HG03558 (cell line): ENCODE data around the gene FKBP11.
A peak's percentile ranks its signal among the peaks of the same experiment; 100 is the strongest.
"Not testable (repeated sequence)": the region's sequence is repeated elsewhere in the genome, so short reads cannot be mapped to it uniquely, and the experiment has no call there.

Source experiments
- ATAC-seq: cut with Tn5 transposase; IDR thresholded peaks from one replicate; pipeline ENCODE4 v1.9.1; 2021; ENCODE audit warnings: moderate number of reproducible peaks; ENCODE audit not compliant: unreplicated experiment; ENCODE audit errors: extremely low read depth

FKBP11 gene

DNA sequence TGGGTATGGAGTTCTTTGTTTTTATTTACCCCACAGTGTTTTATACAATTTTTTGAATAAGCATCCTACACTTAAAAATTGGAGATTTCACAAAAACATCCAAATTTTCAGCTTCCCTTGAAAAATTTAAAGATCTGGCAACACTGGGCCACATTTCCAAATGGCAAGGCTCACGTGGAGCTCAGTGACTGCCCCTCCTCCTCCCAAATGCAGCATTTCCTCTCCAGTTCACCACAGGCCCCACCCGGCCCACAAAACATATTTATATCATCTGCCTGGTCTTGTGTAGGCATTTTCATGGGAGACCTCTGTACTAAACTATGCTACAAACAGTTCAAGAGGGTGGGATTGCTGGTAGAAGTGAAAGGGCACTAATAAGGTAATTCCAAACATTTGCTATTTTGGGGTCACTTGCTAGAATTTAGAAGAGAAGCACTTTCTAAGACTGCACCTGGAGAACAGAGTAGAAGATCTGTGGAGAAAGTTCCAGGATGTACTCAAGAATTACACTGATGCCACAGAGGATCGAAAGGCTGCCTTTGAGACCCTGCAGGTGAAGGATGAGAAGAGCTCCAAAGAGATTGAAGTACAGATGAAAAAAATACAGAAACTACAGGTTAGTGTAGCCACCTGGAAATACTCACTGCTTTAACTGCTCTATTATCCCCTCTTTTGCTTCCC, 7.3 kb downstream of the FKBP11 start:
- no peak for ATAC-seq

DNA sequence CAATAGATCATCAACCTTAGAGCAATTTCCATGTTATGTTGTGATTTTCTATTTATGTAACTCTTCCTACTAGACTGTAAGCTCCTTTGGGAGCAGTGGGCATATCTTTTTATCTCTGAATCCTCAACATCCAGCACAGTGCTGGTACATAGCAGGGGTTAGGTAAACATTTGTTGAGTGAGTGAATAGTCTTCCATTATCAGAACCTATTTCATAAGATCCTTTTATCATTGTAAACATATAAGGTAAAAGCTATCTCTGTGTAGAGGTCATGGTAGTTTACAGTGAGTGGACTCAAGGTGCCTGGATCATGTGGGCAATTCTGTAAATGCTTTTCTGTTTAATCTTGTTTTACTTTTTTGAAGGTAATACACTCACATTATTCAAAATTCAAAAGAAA, 15.1 kb downstream of the FKBP11 start:
- no peak for ATAC-seq

DNA sequence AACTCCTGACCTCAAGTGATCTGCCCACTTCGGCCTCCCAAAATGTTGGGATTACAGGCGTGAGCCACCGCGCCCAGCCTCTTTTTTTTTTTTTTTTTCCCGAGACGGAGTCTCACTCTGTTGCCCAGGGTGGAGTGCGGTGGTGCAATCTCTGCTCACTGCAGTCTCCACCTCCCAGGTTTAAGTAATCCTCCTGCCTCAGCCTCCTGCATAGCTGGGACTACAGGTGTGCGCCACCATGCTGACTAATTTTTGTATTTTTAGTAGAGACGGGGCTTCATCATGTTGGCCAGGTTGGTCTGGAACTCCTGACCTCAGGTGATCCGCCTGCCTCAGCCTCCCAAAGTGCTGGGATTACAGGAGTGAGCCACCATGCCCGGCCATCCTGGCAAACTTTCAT, 15.6 kb downstream of the FKBP11 start:
- not testable (repeated sequence) for ATAC-seq

DNA sequence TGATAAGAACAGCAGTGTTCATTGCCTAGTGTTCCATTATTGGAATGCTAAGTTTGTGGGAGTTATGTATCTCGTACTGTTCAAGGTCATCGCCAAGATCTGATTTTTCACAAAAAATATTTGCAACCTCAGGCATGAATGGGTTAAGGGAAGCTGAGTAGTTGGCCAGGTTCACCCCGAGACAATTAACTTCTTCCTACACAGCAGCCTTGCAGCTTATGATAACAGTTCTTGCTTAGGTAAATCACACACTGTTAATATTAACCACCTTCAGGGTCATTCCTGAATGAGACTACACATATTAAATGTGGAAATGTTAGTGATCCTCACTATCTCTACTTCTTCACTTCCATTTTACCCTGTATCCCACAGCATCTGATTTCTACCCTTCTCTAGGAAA, 18.0 kb downstream of the FKBP11 start:
- ATAC-seq: no peak

DNA sequence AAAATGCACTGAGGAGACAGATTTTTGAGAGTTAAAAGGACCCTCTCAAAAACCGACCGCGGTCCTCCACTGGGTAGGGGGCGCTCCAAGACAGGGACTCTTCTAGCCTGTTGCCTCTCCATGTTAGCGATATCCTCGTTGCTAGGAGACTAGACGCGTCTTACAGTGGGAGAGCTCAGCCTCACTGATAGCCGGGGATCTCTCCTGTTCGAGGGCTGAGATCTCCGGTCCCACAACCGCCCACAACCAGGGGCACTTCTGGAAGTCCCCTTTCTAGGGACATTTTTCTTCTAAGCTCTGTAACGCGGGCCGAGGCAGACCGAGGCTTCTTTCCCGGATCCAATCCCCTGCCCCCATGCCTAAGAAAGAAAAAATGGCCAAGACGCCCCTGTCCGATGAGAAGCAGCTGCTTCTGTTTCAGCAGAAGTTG, 21.3 kb downstream of the FKBP11 start:
- peak; percentile 56 for ATAC-seq

DNA sequence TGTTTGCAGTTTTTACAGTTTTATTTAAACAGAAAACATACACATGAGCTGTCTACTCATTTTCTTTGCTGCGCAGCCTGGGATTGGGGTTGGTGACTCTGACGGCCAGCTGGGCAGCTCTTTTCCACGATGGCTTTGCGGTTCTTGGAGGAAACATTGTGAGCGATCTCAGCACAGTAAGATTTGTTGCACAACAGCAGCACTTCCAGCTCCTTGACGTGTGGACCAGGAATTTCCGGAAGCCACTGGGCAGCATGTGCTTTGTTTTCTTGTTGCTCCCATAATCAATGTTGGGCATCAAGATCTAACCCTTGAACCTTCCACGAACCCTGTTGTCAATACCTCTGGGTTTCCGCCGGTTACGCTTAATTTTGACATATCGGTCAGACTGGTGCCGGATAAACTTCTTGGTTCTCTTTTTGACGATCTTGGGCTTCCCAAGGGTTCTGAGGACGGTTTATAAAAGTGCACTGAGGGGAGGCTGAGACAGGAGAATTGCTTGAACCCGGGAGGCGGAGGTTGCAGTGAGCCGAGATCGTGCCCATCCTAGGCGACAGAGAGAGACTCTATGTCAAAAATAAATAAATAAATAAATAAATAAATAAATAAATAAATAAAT, 21.8 kb downstream of the FKBP11 start:
- ATAC-seq: no peak

DNA sequence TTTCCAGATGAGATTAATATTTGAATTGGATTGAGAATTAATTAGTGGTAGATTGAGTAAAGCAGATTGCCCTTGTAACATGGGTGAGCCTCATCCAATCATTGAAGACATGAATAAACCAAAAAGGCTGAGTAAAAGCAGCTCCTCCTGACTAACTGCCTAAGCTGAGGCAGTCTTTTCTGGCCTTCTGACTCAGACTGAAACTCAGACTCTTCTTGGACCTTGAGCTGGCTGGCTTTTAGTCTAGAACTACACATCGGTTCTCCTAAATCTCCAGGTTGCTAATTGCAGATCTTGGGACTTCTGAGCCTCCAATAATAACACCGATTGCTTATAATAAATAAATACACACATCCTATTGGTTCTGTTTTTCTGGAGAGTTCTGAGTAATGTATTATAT, 24.0 kb downstream of the FKBP11 start:
- no peak for ATAC-seq

DNA sequence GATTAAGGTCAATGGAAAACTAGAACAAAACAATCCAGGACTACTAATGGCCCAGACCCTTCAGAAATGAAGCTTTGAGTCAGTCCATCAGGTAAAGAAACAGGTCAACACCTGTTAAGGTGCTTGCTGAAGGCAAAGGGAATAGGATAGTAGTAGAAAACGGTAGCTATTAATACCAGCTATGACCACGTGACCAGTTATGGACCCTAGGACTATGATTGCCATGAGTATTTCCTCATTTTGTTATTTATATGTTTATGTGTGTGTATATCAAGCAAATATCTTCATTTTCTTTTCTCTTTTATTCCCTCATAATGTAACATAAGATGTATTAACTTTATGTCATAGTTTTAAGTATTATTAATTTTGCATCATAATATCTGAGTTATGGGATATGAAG, 25.6 kb downstream of the FKBP11 start:
- ATAC-seq: no peak

DNA sequence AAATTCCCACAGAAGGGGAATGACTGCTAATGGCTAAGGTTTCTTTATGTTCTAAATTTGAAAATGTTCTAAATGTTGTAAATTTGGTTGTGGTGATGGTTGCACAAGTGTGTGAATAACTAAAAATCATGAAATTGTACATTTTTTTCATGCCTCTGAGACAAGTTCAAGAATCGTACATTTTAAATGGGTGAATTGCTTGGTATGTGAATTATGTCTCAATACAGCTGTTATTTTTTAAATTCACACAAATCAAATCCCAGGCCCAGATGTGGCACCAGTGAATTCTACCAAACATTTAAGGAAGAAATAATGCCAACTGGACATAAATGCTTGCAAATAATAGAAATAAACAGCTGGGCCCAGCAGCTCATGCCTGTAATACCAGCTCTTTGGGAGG, 31.0 kb downstream of the FKBP11 start:
- no peak for ATAC-seq

DNA sequence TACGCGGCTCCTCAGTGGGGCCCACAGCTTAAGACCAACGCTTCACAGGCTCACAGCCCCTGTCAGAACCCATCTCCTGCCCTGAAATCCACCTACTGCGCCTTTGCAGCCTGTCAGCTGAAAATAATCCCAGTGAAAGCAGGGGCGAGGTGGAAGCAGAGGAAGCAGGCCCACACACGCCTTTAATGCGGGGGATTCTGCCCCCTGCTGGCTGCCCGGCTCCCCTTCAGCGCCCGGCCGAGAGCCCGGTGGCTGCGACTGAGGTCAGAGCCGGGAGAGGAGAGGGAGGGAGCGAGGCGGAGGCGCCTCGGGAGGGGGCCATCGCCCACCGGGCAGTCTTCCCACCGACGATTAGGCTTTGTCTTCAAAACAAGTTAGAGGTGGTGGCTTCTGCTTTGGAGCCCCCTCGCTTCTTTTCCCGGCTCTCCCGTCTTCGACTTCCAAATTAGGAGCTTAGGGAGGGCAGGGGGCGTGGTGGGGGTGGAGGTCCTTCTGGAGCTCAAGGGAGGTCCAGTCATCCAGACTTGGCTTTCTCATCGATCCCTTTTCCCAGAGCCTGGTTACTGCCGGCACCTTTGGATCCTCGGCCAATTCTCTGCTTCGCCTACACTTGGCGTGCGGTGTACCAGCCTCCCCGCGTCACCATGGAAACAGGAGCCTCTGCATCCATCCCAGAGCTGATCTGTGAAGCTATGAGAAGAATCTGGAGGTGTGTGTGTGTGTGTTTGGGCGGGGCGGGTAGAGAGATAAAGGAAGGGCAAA, 34.5 kb downstream of the FKBP11 start:
- ATAC-seq: no peak

DNA sequence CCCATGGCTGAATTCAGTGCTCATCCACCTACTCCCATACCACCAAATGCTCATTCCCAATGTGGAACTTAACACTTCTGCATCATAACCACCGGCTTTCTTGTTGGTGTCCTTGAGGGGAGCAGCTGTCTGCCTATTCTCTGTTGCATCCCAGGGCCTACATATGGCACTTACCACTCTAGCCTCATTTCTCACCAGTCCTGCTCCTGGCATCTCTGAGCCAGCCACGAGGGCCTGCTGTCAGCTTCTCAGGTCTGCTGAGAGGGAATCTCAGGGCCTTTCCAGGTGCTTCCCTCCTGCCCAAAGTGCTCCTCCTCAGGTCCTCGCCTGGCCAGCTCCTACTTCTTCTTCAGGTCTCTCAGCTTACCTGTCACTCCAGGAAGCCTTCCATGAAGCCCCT, 35.6 kb downstream of the FKBP11 start:
- no peak for ATAC-seq

DNA sequence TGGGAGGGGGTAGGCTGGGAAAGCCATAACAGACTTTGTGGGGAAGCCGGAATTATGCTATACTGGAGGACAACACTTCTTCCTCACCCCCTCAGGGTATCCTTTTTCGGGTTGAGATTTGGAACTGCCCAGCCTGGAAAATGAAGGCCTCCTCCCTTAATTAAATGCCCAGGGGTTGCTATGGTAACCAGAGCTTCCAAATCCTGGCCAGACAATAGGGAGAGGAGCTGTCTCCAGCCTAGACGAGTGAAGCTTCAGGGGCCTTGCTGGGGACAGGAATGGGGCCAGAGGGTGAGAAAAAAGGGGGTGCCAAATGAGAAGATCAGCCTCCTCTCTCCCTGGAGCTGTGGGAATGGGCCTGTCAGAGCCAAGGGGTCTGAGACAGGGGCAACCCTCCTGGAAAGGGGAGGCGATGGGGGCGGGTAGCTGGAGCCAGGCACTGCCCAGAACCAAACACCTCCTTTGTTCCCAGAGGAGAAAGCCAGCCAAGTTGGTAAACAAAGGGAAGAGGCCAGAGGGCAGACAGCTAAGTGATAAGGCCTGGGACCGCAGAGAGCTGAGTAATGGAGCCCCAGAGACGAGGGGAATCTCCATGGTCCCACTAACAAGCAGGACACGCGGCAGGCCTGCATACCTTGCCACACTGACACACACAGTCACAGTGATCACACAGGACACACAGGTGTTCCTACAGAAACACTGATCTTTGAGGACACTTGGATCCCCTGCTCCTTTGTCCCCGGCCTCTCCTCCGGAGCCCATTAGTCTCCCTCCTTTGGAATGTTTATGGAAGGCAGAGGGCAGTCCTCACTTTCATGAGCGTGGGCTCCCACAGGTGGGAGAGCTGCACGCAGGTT, 41.8 kb downstream of the FKBP11 start:
- no peak for ATAC-seq

DNA sequence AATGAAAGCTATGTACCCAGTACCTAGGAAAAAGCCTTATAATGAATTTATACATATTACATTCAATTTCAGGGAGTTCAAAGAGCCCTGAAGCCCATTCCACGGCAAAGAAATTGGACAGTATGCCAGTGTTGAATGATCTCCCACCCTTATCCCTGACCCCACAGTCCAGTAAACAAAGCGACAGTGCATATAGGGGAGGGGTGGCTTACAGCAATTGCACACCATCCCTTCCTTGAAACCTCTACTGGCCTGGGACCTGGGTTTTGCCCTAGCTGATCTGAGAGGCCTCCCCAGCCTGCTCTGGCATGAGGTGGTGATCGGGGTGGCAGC, 42.4 kb downstream of the FKBP11 start:
- no peak for ATAC-seq

DNA sequence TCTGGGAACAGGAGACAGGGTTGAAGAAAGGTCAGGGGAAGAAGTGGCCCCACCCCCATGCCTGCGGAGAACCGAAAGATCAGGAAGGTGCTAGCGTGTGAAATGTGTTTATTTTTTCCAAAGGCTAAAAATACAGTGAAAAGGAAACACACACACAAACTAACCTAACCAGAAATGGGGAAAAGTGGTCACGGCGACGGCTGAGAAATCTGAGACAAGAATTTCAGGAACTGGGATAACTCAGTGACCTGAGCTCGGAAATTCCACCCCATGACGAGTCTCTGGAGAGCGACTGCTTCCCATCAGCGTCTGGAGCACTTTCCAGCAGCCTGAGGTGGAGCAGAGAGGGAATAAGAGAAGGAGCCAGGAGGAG, 43.0 kb downstream of the FKBP11 start:
- no peak for ATAC-seq

DNA sequence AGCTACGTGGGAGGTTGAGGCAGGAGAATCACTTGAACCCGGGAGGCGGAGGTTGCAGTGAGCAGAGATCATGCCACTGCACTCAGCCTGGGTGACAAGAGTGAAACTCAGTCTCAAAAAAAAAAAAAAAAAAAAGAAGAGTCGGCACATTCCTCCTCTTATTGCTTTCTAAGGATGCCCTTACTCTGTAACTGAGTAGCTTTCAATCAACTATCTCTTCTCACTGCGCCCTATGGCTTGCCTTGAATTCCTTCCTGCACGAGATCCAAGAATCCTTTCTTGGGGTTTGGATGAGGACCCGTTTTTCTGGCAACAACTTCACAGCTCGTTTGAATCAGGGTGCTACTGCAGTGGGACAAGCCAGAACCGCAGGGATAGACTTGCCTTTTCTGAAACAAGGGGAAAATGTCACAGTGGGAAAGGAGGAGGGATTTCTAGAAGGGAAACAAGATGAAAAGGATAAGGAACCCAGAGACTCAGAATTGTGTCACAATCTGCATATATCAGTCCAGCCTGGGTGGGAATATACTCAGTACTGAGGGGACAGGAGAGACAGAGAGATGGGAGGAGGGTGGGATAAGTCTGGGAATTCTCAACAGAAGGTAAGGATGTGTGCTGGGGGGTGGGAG, 43.5 kb downstream of the FKBP11 start:
- no peak for ATAC-seq

DNA sequence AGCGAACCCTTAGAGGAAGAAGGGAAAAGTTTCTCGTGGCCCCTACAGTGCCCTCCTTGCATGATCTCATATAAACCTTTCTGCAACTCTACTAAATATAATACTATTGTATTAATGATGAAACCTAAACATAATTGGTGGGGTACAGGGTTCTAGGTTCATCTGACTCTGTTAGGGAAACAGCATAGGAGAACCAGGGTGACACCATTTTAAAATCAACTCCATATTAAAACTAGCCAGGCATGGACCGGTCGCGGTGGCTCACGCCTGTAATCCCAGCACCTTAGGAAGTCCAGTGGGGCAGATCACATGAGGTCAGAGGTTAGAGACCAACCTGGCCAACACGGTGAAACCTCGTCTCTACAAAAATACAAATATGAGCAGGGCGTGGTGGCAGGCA, 44.6 kb downstream of the FKBP11 start:
- ATAC-seq: no peak

DNA sequence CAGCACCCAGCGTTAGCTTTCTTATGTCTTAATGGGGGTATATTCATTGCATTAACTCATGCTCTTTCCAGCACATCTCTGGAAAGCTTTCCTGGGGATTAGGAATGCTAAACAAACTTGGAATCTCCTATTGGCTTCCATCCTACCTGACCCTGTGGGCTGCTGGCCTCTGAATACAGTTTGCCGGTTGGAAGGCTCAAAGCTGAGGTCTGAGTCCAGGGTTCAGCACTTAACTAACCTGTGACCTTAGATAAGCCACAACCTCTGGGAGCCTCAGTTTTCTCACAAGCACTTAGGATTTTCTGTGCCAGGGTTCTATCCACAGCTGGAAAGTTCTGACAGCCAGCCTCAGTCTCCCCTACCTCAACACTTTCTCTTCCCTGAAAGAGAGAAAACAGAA, 46.7 kb downstream of the FKBP11 start:
- no peak for ATAC-seq

DNA sequence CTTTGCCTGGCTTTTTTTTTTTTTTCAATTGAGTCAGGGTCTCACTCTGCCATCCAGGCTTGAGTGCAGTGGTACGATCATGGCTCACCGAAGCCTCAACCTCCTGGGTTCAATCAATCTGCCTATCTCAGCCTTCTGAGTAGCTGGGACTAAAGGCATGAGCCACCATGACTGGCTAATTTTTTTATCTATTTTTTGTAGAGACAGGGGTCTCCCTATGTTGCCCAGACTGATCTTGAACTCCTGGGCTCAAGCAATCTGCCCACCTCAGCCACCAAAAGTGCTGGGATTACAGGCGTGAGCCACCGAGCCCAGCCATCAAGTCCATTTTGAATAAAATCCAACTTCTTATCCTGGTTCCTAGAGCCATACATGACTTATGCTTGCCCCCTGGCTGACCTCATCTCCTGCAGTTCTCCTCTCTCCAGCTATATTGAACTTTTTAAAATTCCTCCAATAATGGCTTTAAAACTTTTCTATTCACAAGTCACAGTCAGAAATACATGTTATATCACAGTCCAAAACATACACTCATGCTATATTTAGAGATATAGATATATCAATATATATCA, 49.3 kb downstream of the FKBP11 start:
- ATAC-seq: no peak

DNA sequence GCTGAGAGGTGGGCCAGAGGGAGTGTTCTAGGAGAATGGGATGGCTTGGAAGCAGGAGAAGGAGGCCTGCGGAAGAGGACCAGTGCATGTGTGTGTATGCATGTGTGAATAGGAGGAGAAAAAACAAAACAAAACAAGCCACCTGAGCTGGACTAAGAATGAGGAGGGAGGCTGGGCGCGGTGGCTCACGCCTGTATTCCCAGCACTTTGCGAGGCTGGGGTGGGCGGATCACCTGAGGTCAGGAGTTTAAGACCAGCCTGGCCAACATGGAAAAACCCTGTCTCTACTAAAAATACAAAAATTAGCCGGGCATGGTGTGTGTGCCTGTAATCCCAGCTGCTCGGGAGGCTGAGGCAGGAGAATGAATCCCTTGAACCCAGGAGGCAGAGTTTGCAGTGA, 51.8 kb downstream of the FKBP11 start:
- ATAC-seq: not testable (repeated sequence)

DNA sequence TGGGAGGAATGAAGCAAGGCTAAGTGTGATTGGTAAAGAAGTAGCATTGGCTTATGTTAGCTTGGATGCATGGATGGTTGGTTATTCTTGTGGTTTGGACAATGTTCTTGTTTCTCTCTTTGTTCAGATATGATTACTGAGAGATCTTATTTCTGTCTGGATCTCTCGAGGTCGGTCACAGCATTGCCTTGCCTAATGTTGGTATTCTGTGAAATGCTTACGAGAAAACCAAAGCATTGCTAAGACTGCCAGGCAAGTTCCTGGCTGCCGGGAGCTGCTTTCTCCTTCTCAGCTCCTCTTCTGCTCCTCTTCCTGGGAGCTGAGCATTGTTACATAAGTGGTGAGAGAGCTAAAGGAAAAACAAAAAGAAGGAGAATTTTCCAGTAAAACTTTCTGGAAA, 52.2 kb downstream of the FKBP11 start:
- ATAC-seq: no peak
